Adipose tissue (tissue), 3 donors: ENCODE data around the gene NFATC4. TPM values are rescaled to one million over a fixed set of nuclear protein-coding genes. Genes with fewer than 3 reads are reported as not detected.

Experiments
- polyA plus RNA-seq, 3 donors: library from polyadenylated mRNA; stranded (reverse); fragments of 200-250 nt; gene quantifications; one replicate each; pipeline ENCODE4 v1.2.3, GENCODE V29; 2013
- donor health status: healthy with polysubstance abuse.
- donor health status: Bipolar disorder and iron deficiency.
- donor health status: healthy.

Gene NFATC4
- polyA plus RNA-seq, 3 donors = 12.2 to 166 (median 39.6) TPM

Other genes starting within 250 kb of the NFATC4 start
- gene FITM1, start 237.5 kb upstream of the NFATC4 start, polyA plus RNA-seq = 1 to 10 TPM in 1 of 3 donors, under 1 TPM in 1, not detected in 1; 0.61 to 4.6 TPM
- gene PSME1, start 232.0 kb upstream of the NFATC4 start, polyA plus RNA-seq = 100 to 1,000 TPM in 2 of 3 donors, 10 to 100 TPM in 1; 98.0 to 228 (median 151) TPM
- gene EMC9, start 226.6 kb upstream of the NFATC4 start, polyA plus RNA-seq = 10 to 100 TPM; 16.3 to 17.3 (median 17.2) TPM
- 100 to 1,000 TPM in 2 of 3 donors, 10 to 100 TPM in 1; 73.7 to 193 (median 107) TPM for gene PSME2, start 221.6 kb upstream of the NFATC4 start, polyA plus RNA-seq
- 10 to 100 TPM; 36.9 to 49.6 (median 39.3) TPM for gene RNF31, start 220.7 kb upstream of the NFATC4 start, polyA plus RNA-seq
- gene IRF9, start 206.9 kb upstream of the NFATC4 start, polyA plus RNA-seq = 10 to 100 TPM; 36.3 to 79.1 (median 42.5) TPM
- gene REC8, start 196.1 kb upstream of the NFATC4 start, polyA plus RNA-seq = 10 to 100 TPM in 1 of 3 donors, 1 to 10 TPM in 2; 3.9 to 19.8 (median 9.4) TPM
- 10 to 100 TPM; 11.7 to 36.1 (median 26.7) TPM for gene IPO4, start 179.4 kb upstream of the NFATC4 start, polyA plus RNA-seq
- 10 to 100 TPM; 13.6 to 44.0 (median 37.7) TPM for gene TM9SF1, start 172.7 kb upstream of the NFATC4 start, polyA plus RNA-seq
- gene TSSK4, start 162.5 kb upstream of the NFATC4 start, polyA plus RNA-seq = under 1 TPM in 2 of 3 donors, not detected in 1; 0.05 to 0.06 TPM
- gene CHMP4A, start 154.7 kb upstream of the NFATC4 start, polyA plus RNA-seq = 100 to 1,000 TPM in 1 of 3 donors, 10 to 100 TPM in 2; 59.6 to 108 (median 85.4) TPM
- gene MDP1, start 152.1 kb upstream of the NFATC4 start, polyA plus RNA-seq = 10 to 100 TPM; 17.7 to 47.6 (median 21.9) TPM
- gene NEDD8, start 135.8 kb upstream of the NFATC4 start, polyA plus RNA-seq = 100 to 1,000 TPM in 2 of 3 donors, 10 to 100 TPM in 1; 82.9 to 296 (median 245) TPM
- 10 to 100 TPM; 37.3 to 52.7 (median 52.0) TPM for gene GMPR2, start 135.3 kb upstream of the NFATC4 start, polyA plus RNA-seq
- gene TINF2, start 125.6 kb upstream of the NFATC4 start, polyA plus RNA-seq = 10 to 100 TPM; 35.3 to 58.9 (median 49.3) TPM
- gene TGM1, start 105.0 kb upstream of the NFATC4 start, polyA plus RNA-seq = 1 to 10 TPM; 2.5 to 4.6 (median 3.3) TPM
- gene RABGGTA, start 96.6 kb upstream of the NFATC4 start, polyA plus RNA-seq = 10 to 100 TPM; 20.7 to 27.0 (median 23.0) TPM
- gene DHRS1, start 68.4 kb upstream of the NFATC4 start, polyA plus RNA-seq = 10 to 100 TPM; 11.3 to 26.4 (median 14.8) TPM
- 10 to 100 TPM in 2 of 3 donors, 1 to 10 TPM in 1; 6.8 to 11.6 (median 11.0) TPM for gene NOP9, start 68.3 kb upstream of the NFATC4 start, polyA plus RNA-seq
- 10 to 100 TPM; 10.3 to 18.0 (median 10.6) TPM for gene CIDEB, start 60.2 kb upstream of the NFATC4 start, polyA plus RNA-seq
- gene LTB4R2, start 58.0 kb upstream of the NFATC4 start, polyA plus RNA-seq = 1 to 10 TPM in 2 of 3 donors, under 1 TPM in 1; 0.79 to 5.9 (median 2.6) TPM
- gene LTB4R, start 56.7 kb upstream of the NFATC4 start, polyA plus RNA-seq = 10 to 100 TPM in 1 of 3 donors, 1 to 10 TPM in 2; 5.1 to 13.3 (median 6.2) TPM
- 100 to 1,000 TPM in 1 of 3 donors, 10 to 100 TPM in 1, 1 to 10 TPM in 1; 8.7 to 107 (median 56.4) TPM for gene ADCY4, start 33.1 kb upstream of the NFATC4 start, polyA plus RNA-seq
- gene RIPK3, start 28.2 kb upstream of the NFATC4 start, polyA plus RNA-seq = 10 to 100 TPM in 1 of 3 donors, 1 to 10 TPM in 2; 7.2 to 15.0 (median 8.4) TPM
- 1 to 10 TPM; 2.7 to 7.6 (median 3.8) TPM for gene NYNRIN, start 30.8 kb downstream of the NFATC4 start, polyA plus RNA-seq
- 1 to 10 TPM in 2 of 3 donors, under 1 TPM in 1; 0.89 to 4.3 (median 3.0) TPM for gene CBLN3, start 61.5 kb downstream of the NFATC4 start, polyA plus RNA-seq
- gene KHNYN, start 61.8 kb downstream of the NFATC4 start, polyA plus RNA-seq = 10 to 100 TPM; 17.9 to 29.2 (median 24.5) TPM
- gene SDR39U1, start 74.6 kb downstream of the NFATC4 start, polyA plus RNA-seq = 10 to 100 TPM; 41.0 to 59.4 (median 48.7) TPM
- gene CMA1, start 140.1 kb downstream of the NFATC4 start, polyA plus RNA-seq = 1 to 10 TPM in 1 of 3 donors, under 1 TPM in 2; 0.13 to 2.1 (median 0.90) TPM
- 1 to 10 TPM in 2 of 3 donors, under 1 TPM in 1; 0.26 to 3.3 (median 2.1) TPM for gene CTSG, start 208.1 kb downstream of the NFATC4 start, polyA plus RNA-seq
- 1 to 10 TPM in 1 of 3 donors, under 1 TPM in 1, not detected in 1; 0.13 to 1.1 TPM for gene GZMH, start 241.5 kb downstream of the NFATC4 start, polyA plus RNA-seq